HCT116 (cell line): ENCODE data around the gene MATCAP1. TPM values are rescaled to one million over a fixed set of nuclear protein-coding genes. Genes with fewer than 3 reads are reported as not detected.

Experiments used
- ATAC-seq: fragments of 200-7000 bp; cut with Tn5 transposase; 2 replicates; pipeline ENCODE4 v1.9.1; 2020; ENCODE audit warnings: mild to moderate bottlenecking, moderate library complexity
- BruUV-seq: library from RNA; stranded (reverse); fragments of 400-500 nt; replicated peaks from 2 replicates; lab custom pipeline; 2021; lab: Mats Ljungman, UMichigan
- CTCF ChIA-PET: fragments of 300-600 bp; sonication (Branson Sonifier 250); formaldehyde crosslinking; loops from one replicate; lab custom pipeline; 2021; ENCODE audit warnings: antibody characterized with exemption; lab: Charles Lee
- POLR2A ChIA-PET: fragments of 300-600, 350-600 bp; sonication (Branson Sonifier 250); formaldehyde crosslinking; loops from one replicate; lab custom pipeline; 2021; ENCODE audit warnings: antibody characterized with exemption; lab: Charles Lee
- RAD21 ChIA-PET, 2 experiments: fragments of 300-600 bp; sonication (Branson Sonifier 250); formaldehyde crosslinking; loops; one replicate each; lab custom pipeline; 2023; ENCODE audit warnings: low total read pairs in 2 of 2; ENCODE audit not compliant: uncharacterized antibody in 2 of 2, unreplicated experiment in 2 of 2, low non-redundant PET in 1 of 2; lab: Charles Lee
- DNase-seq: peaks from one replicate; pipeline ENCODE4 v3.0.0-alpha.2; 2010; ENCODE audit warnings: low read depth, low spot score
- H2AFZ ChIP-seq: fragments of 200-600 bp; shearing (Covaris generic), sonication (generic); 2 replicates; pipeline ENCODE4 v1.6.1; 2017; ENCODE audit warnings: low read depth, mixed run types, mixed read lengths, antibody characterized with exemption, low read length; ENCODE audit not compliant: poor library complexity, severe bottlenecking
- H3K27ac ChIP-seq: 2 replicates; pipeline ENCODE4 v1.5.1; 2012; ENCODE audit warnings: low read depth, low read length
- H3K27me3 ChIP-seq: fragments of 200-600 bp; sonication (generic); 2 replicates; pipeline ENCODE4 v1.6.1; 2016; ENCODE audit warnings: mixed run types, low read length, mixed read lengths; ENCODE audit not compliant: insufficient read depth
- H3K36me3 ChIP-seq, 2 experiments: fragments of 200-500 bp in 1 of 2; fragments of 200-600 bp in 1 of 2; sonication (Bioruptor generic) in 1 of 2; sonication (generic) in 1 of 2; 2 replicates each; pipeline versions ENCODE4 v1.5.1 to v1.6.1; 2014 to 2016; ENCODE audit warnings: low read length in 2 of 2, inconsistent platforms in 1 of 2, mixed read lengths in 1 of 2, mixed run types in 1 of 2; ENCODE audit not compliant: insufficient read depth in 2 of 2, control insufficient read depth in 1 of 2
- H3K4me1 ChIP-seq, 2 experiments: fragments of 200-600 bp in 1 of 2; sonication (generic) in 1 of 2; 2 replicates each; pipeline versions ENCODE4 v1.5.1 to v1.6.1; 2012 to 2017; ENCODE audit warnings: low read length in 2 of 2, inconsistent platforms in 1 of 2, mild to moderate bottlenecking in 1 of 2, mixed read lengths in 1 of 2, mixed run types in 1 of 2, moderate library complexity in 1 of 2; ENCODE audit not compliant: insufficient read depth in 2 of 2, control insufficient read depth in 1 of 2
- H3K4me2 ChIP-seq: fragments of 200-600 bp; sonication (generic); 2 replicates; pipeline ENCODE4 v1.6.1; 2017; ENCODE audit warnings: mixed run types, low read length, mixed read lengths
- H3K4me3 ChIP-seq, 2 experiments: fragments of 200-600 bp in 1 of 2; sonication (generic) in 1 of 2; replicated peaks in 1 of 2; 2 replicates each; pipeline ENCODE4 v1.5.1; 2011 to 2016; ENCODE audit warnings: low read length in 2 of 2, control low read depth in 1 of 2, low read depth in 1 of 2, mild to moderate bottlenecking in 1 of 2, mixed read lengths in 1 of 2, mixed run types in 1 of 2
- H3K79me2 ChIP-seq: fragments of 200-600 bp; sonication (generic); 2 replicates; pipeline ENCODE4 v1.6.1; 2017; ENCODE audit warnings: mild to moderate bottlenecking, mixed run types, low read length, moderate library complexity, mixed read lengths; ENCODE audit not compliant: insufficient read depth
- H3K9ac ChIP-seq: fragments of 200-600 bp; sonication (generic); 2 replicates; pipeline ENCODE4 v1.6.1; 2016; ENCODE audit warnings: low read length, mixed read lengths
- H3K9me2 ChIP-seq: fragments of 200-600 bp; sonication (generic), shearing (Covaris generic); 2 replicates; pipeline ENCODE4 v1.6.1; 2017; ENCODE audit warnings: mixed run types, mild to moderate bottlenecking, moderate library complexity; ENCODE audit not compliant: insufficient read depth
- H3K9me3 ChIP-seq, 2 experiments: fragments of 200-500 bp in 1 of 2; fragments of 200-600 bp in 1 of 2; sonication (Bioruptor generic) in 1 of 2; sonication (generic) in 1 of 2; 2 replicates each; pipeline ENCODE4 v1.6.1; 2014 to 2017; ENCODE audit warnings: low read length in 2 of 2, mixed read lengths in 2 of 2, inconsistent platforms in 1 of 2, low read depth in 1 of 2, mild to moderate bottlenecking in 1 of 2, mixed run types in 1 of 2, moderate library complexity in 1 of 2; ENCODE audit not compliant: control insufficient read depth in 1 of 2, insufficient read depth in 1 of 2
- H4K20me1 ChIP-seq: fragments of 200-600 bp; sonication (generic), shearing (Covaris generic); 2 replicates; pipeline ENCODE4 v1.6.1; 2017; ENCODE audit warnings: mixed run types, mild to moderate bottlenecking, moderate library complexity; ENCODE audit not compliant: insufficient read depth
- CEBPB ChIP-seq: IDR thresholded peaks from 2 replicates; pipeline ENCODE4 v1.6.1; 2012; ENCODE audit warnings: low read depth
- CTCF ChIP-seq, 3 experiments: fragments of 200-600 bp in 1 of 3; sonication (generic) in 1 of 3; IDR thresholded peaks in 2 of 3; conservative IDR thresholded peaks in 1 of 3; 2 replicates each; pipeline ENCODE4 v1.5.1; 2012 to 2017; ENCODE audit warnings: low read depth in 2 of 3, low read length in 2 of 3, antibody characterized with exemption in 1 of 3, borderline replicate concordance in 1 of 3, control low read depth in 1 of 3, mild to moderate bottlenecking in 1 of 3, mixed read lengths in 1 of 3, mixed run types in 1 of 3, moderate library complexity in 1 of 3; ENCODE audit not compliant: insufficient read depth in 1 of 3
- EZH2 ChIP-seq: fragments of 200-600 bp; sonication (generic); IDR thresholded peaks from 2 replicates; pipeline ENCODE4 v1.6.1; 2017; ENCODE audit warnings: antibody characterized with exemption, mixed run types
- EZH2phosphoT487 ChIP-seq: fragments of 200-600 bp; IDR thresholded peaks from 2 replicates; pipeline ENCODE4 v1.6.1; 2018; ENCODE audit warnings: antibody characterized with exemption, borderline replicate concordance
- FOSL1 ChIP-seq: IDR thresholded peaks from 2 replicates; pipeline ENCODE4 v1.6.1; 2012; ENCODE audit warnings: low read depth
- JUND ChIP-seq: IDR thresholded peaks from 2 replicates; pipeline ENCODE4 v1.6.1; 2012
- POLR2A ChIP-seq: IDR thresholded peaks from 2 replicates; pipeline ENCODE4 v1.7.0; 2011; ENCODE audit warnings: borderline replicate concordance; ENCODE audit not compliant: insufficient read depth, insufficient read length; ENCODE audit errors: extremely low read depth
- POLR2AphosphoS5 ChIP-seq: IDR thresholded peaks from 2 replicates; pipeline ENCODE4 v1.6.1; 2011; ENCODE audit warnings: mild to moderate bottlenecking, low read depth, low read length, moderate library complexity
- SRF ChIP-seq: IDR thresholded peaks from 2 replicates; pipeline ENCODE4 v1.6.1; 2012; ENCODE audit warnings: low read depth
- TCF7L2 ChIP-seq: IDR thresholded peaks from 2 replicates; pipeline ENCODE4 v1.7.0; 2011; ENCODE audit warnings: borderline replicate concordance, inconsistent platforms; ENCODE audit not compliant: insufficient read depth, insufficient read length; ENCODE audit errors: extremely low read depth
- YY1 ChIP-seq: IDR thresholded peaks from 2 replicates; pipeline ENCODE4 v1.6.1; 2011; ENCODE audit warnings: low read length, low read depth, moderate library complexity, mild to moderate bottlenecking; ENCODE audit not compliant: insufficient replicate concordance; ENCODE audit errors: extremely low read depth
- ZFX ChIP-seq: fragments of 450-650 bp; IDR thresholded peaks from 2 replicates; pipeline ENCODE4 v1.6.1; 2017
- intact Hi-C: fragments of 100-400 bp; cut with micrococcal nuclease; formaldehyde crosslinking; loops from 2 replicates; pipeline ENCODE4 v1.10.0; 2022
- total RNA-seq: library from RNA; stranded (reverse); gene quantifications from one replicate; pipeline ENCODE4 v1.2.1, GENCODE V29; 2021; ENCODE audit not compliant: unreplicated experiment
- TF ChIP-seq, protein P1 (sequence below): IDR thresholded peaks from 2 replicates; pipeline ENCODE4 v1.6.1; 2012
- TF ChIP-seq, protein P2 (sequence below): IDR thresholded peaks from 2 replicates; pipeline ENCODE4 v1.6.1; 2011; ENCODE audit warnings: mild to moderate bottlenecking, low read length, moderate library complexity; ENCODE audit not compliant: insufficient replicate concordance; ENCODE audit errors: extremely low read depth

Gene MATCAP1
- total RNA-seq, 1 experiment from 2014 or later = 38.7 TPM

DNA sequence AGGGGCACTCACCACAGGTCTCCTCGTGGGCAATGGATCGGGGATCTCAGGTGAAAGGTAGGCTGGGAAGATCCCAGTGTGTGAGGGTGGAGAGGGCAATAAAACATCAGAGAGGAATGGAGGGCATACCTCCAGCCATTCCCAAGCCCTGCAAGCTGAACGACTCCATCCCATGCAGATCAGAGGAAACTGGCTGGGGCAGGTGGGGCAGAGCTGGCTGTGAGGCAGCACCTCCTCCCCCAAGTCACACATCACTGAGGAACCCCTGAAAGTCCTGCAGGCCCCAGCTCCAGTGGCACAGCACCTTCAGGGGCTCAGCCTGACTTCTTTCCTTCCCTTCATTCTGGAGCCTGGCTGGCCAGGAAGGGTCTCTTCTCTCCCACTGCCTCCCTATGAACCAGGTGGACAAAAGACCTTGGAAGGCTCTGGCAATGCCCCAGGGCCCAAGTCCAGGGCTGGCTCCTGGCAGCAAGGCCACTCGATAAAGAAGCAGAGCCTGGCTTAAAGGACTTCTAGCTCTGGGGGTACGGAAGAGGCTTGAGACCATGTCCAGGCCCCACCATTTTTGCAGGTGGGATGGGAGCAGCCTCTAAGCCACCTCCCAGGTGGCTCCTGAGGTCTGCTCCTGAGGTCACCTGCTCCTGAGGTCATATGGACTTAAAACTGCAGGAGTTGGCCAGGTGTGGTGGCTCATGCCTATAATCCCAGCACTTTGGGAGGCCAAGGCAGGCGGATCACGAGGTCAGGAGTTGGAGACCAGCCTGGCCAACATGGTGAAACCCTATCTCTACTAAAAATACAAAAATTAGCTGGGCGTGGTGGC is 29.6 kb upstream of the MATCAP1 start:
- Histone ChIP-seq H3K36me3 (no peaks in the 10 kb centered on the region), H3K4me2 (peak overlapping the region; percentile 30), H3K27ac (no peak overlapping the region), H3K4me3 (no peak overlapping the region), H2AFZ (no peak overlapping the region), H4K20me1 (no peaks in the 10 kb centered on the region), H3K9me2 (no peaks in the 10 kb centered on the region), H3K27me3 (no peaks in the 10 kb centered on the region), H3K9ac (no peak overlapping the region), H3K4me1 (peaks cover 0 to 11% of the 10 kb centered on the region in 2 experiments; a peak in 2 of 4 replicates)
- ATAC-seq (no peak), DNase-seq (no peak)
- no TSS peak for BruUV-seq
- ChIA-PET POLR2A (no interaction called here), RAD21 (no interaction called here), CTCF (interaction anchor here (3.1 kb wide), 1 partner anchor 15 kb away, joined by 13 read pairs; the partner anchor contains the start of gene ELMO3)
- TF ChIP-seq CEBPB (no peak), EZH2 (no peak), EZH2phosphoT487 (no peak), FOSL1 (no peak), JUND (no peak), POLR2AphosphoS5 (no peak)
- TF ChIP-seq, protein P1, sequence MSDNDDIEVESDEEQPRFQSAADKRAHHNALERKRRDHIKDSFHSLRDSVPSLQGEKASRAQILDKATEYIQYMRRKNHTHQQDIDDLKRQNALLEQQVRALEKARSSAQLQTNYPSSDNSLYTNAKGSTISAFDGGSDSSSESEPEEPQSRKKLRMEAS = no peak
- TF ChIP-seq, all 23 proteins: peak for 0
- intact Hi-C loops = no loop called here
- Histone ChIP-seq H3K9me3 (no peaks in the 10 kb centered on the region), H3K79me2 (no peaks in the 10 kb centered on the region)

- Histone ChIP-seq H3K27me3 (no peaks in the 10 kb centered on the region), H3K27ac (no peak overlapping the region), H3K9me3 (no peaks in the 10 kb centered on the region), H3K9ac (no peak overlapping the region), H4K20me1 (no peaks in the 10 kb centered on the region), H3K79me2 (no peaks in the 10 kb centered on the region), H3K4me2 (peak overlapping the region; percentile 30), H2AFZ (no peak overlapping the region), H3K4me1 (peaks cover 5 to 18% of the 10 kb centered on the region in 2 experiments), H3K4me3 (no peak overlapping the region), H3K36me3 (no peaks in the 10 kb centered on the region), H3K9me2 (no peaks in the 10 kb centered on the region)
- ChIA-PET CTCF (interaction anchor here (3.1 kb wide), 1 partner anchor 14 kb away, joined by 13 read pairs; the partner anchor contains the start of gene ELMO3), RAD21 (no interaction called here), POLR2A (no interaction called here)
- ATAC-seq = no peak
- DNase-seq = no peak
- no TSS peak for BruUV-seq
- intact Hi-C loops = no loop called here
- no peak for TF ChIP-seq ZFX
- TF ChIP-seq CTCF (IDR thresholded peaks at IDR 0.05 in 2 of 3, conservative IDR thresholded peaks at IDR 0.05 in 1 of 3; ENCODE audit: borderline replicate concordance in 1 of 3, insufficient read depth in 1 of 3, low read depth in 2 of 3, low read length in 2 of 3) = no peak
- TF ChIP-seq POLR2A = no peak
- no peak for TF ChIP-seq YY1
- no peak for TF ChIP-seq TCF7L2
- TF ChIP-seq, protein P2, sequence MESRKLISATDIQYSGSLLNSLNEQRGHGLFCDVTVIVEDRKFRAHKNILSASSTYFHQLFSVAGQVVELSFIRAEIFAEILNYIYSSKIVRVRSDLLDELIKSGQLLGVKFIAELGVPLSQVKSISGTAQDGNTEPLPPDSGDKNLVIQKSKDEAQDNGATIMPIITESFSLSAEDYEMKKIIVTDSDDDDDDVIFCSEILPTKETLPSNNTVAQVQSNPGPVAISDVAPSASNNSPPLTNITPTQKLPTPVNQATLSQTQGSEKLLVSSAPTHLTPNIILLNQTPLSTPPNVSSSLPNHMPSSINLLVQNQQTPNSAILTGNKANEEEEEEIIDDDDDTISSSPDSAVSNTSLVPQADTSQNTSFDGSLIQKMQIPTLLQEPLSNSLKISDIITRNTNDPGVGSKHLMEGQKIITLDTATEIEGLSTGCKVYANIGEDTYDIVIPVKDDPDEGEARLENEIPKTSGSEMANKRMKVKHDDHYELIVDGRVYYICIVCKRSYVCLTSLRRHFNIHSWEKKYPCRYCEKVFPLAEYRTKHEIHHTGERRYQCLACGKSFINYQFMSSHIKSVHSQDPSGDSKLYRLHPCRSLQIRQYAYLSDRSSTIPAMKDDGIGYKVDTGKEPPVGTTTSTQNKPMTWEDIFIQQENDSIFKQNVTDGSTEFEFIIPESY = no peak
- no peak for TF ChIP-seq SRF
These were observed 29.0 kb upstream of the MATCAP1 start for GRCh38 chr16:67212766-67213165.
